ENCODE data around the gene C1orf210. TPM values are rescaled to one million over a fixed set of nuclear protein-coding genes. Genes with fewer than 3 reads are reported as not detected.
A peak's percentile ranks its signal among the peaks of the same experiment; 100 is the strongest.

The C1orf210 gene
- total and polyA plus RNA-seq, 2 of the 4 experiments (the other 2 are of a cell fraction) = not detected

- ATAC-seq (ENCODE audit: low read depth) (no peak), DNase-seq (no peak)
- Histone ChIP-seq H2BK15ac (ENCODE audit: low read depth, low read length) (no peak overlapping the region), H3K9me3 (ENCODE audit: control insufficient read depth, insufficient read depth, low read length) (no peaks in the 10 kb centered on the region), H4K5ac (ENCODE audit: low read depth, low read length) (no peak overlapping the region), H2BK20ac (ENCODE audit: low read depth, low read length) (no peak overlapping the region), H3K23ac (ENCODE audit: low read depth, low read length) (no peak overlapping the region), H2BK5ac (ENCODE audit: low read depth, low read length, poor library complexity, severe bottlenecking) (no peak overlapping the region), H4K91ac (ENCODE audit: insufficient read depth, low read depth, low read length) (no peak overlapping the region), H2AFZ (replicated peaks; ENCODE audit: low read length, poor library complexity) (peak overlapping the region; percentile 17), H3K18ac (ENCODE audit: low read depth, low read length) (no peak overlapping the region), H3K27me3 (ENCODE audit: control insufficient read depth, insufficient read depth, low read length) (no peaks in the 10 kb centered on the region; the same call in 1 of the 2 replicates), H4K8ac (ENCODE audit: low read depth in 2 of 2, low read length in 2 of 2) (no peak overlapping the region), H4K20me1 (ENCODE audit: insufficient read depth, low read length) (no peaks in the 10 kb centered on the region), H3K4me2 (ENCODE audit: low read depth, low read length) (no peak overlapping the region), H3K4me3 (ENCODE audit: insufficient read depth, low read depth, low read length) (no peak overlapping the region), H2BK120ac (ENCODE audit: low read depth, low read length) (no peak overlapping the region), H3K27ac (ENCODE audit: insufficient read depth, low read length) (no peak overlapping the region), H2AK9ac (replicated peaks; ENCODE audit: low read depth, low read length, poor library complexity) (no peak overlapping the region), H3K9me1 (ENCODE audit: insufficient read depth, low read length) (peaks cover 3% of the 10 kb centered on the region; the same call in 1 of the 2 replicates), H3K56ac (ENCODE audit: extremely low read depth, insufficient read depth, low read length) (no peak overlapping the region), H3K4me1 (ENCODE audit: control insufficient read depth, insufficient read depth, low read length) (peaks cover 5% of the 10 kb centered on the region), H3K36me3 (ENCODE audit: control insufficient read depth, insufficient read depth, low read length) (no peaks in the 10 kb centered on the region), H3K9ac (ENCODE audit: low read depth, low read length) (no peak overlapping the region), H3K4ac (ENCODE audit: low read depth, low read length) (no peak overlapping the region), H3K14ac (replicated peaks; ENCODE audit: low read depth, low read length) (no peak overlapping the region), H3K79me1 (ENCODE audit: low read depth in 1 of 2, low read length in 2 of 2) (no peaks in the 10 kb centered on the region), H2AK5ac (ENCODE audit: low read depth, low read length) (no peak overlapping the region)
- no TSS peak for BruUV-seq (replicated peaks)
- intact Hi-C loops (cut with micrococcal nuclease) (no loop called here), in situ Hi-C loops (cut with MboI; ENCODE audit: low sequenced_read_pairs) (no loop called here), dilution Hi-C loops (cut with HindIII; ENCODE audit: low sequenced_read_pairs, unreplicated experiment) (no loop called here)
- ChIA-PET CTCF (interaction anchor here (0.6 kb wide), 1 partner anchor 38 kb away, joined by 3 read pairs; no protein-coding TSS in a partner anchor), POLR2A (ENCODE audit: unreplicated experiment) (no interaction called here)
- 84% methylated on average over 10 of the region's 10 CpGs; no CpG with 5 or more reads in 1 of the 2 experiments for WGBS, 2 experiments (ENCODE audit: extremely low coverage in 2 of 2, insufficient read length in 1 of 2)
- TF ChIP-seq USF2 (IDR thresholded peaks at IDR 0.05; ENCODE audit: low read depth, low read length) (no peak), SMC3 (IDR thresholded peaks at IDR 0.05; ENCODE audit: low read depth, low read length) (no peak), MAZ (IDR thresholded peaks at IDR 0.05; ENCODE audit: borderline replicate concordance, low read depth, low read length) (no peak), NFE2L2 (IDR thresholded peaks at IDR 0.05; ENCODE audit: low read depth, low read length) (no peak), CHD1 (IDR thresholded peaks at IDR 0.05; ENCODE audit: low read depth, low read length) (no peak), RCOR1 (IDR thresholded peaks at IDR 0.05; ENCODE audit: insufficient replicate concordance, low read length) (no peak), ELK1 (IDR thresholded peaks at IDR 0.05; ENCODE audit: borderline replicate concordance, low read depth, low read length) (no peak), BHLHE40 (IDR thresholded peaks at IDR 0.05; ENCODE audit: low read depth, low read length) (no peak), CEBPB (IDR thresholded peaks at IDR 0.05; ENCODE audit: low read depth, low read length) (no peak), FOS (IDR thresholded peaks at IDR 0.05; ENCODE audit: low read depth, low read length) (no peak), RAD21 (IDR thresholded peaks at IDR 0.05; ENCODE audit: low read length) (no peak), MAFK (IDR thresholded peaks at IDR 0.05; ENCODE audit: low read depth, low read length) (no peak), RFX5 (IDR thresholded peaks at IDR 0.05; ENCODE audit: low read depth, low read length) (no peak), POLR2A (IDR thresholded peaks at IDR 0.05; ENCODE audit: low read depth, low read length) (no peak), MXI1 (IDR thresholded peaks at IDR 0.05; ENCODE audit: borderline replicate concordance, low read depth, low read length) (no peak)
Observed at GRCh38 chr1:43315963-43316737, 30.8 kb upstream of the C1orf210 start.
